PFSK-1 (cell line): ENCODE measurements around the gene TMEM185B.

Experiments used
- POLR2AphosphoS5 ChIP-seq: IDR thresholded peaks from 2 replicates; pipeline ENCODE4 v1.6.1; 2012; ENCODE audit warnings: low read depth, mild to moderate bottlenecking, control low read depth, low read length, moderate library complexity
- REST ChIP-seq, 2 experiments: IDR thresholded peaks; 2 replicates each; pipeline versions ENCODE4 v1.6.1 to v1.8.0; 2011 to 2012; ENCODE audit warnings: low read depth in 2 of 2, low read length in 2 of 2, control low read depth in 1 of 2, inconsistent platforms in 1 of 2, mild to moderate bottlenecking in 1 of 2, moderate library complexity in 1 of 2; ENCODE audit not compliant: insufficient read depth in 1 of 2
- SIN3A ChIP-seq: IDR thresholded peaks from 2 replicates; pipeline ENCODE4 v1.6.1; 2012; ENCODE audit warnings: mild to moderate bottlenecking, low read length, moderate library complexity, borderline replicate concordance; ENCODE audit not compliant: insufficient read depth
- TAF1 ChIP-seq: IDR thresholded peaks from 2 replicates; pipeline ENCODE4 v1.6.1; 2012; ENCODE audit warnings: low read length, control low read depth, borderline replicate concordance; ENCODE audit not compliant: insufficient read depth

- no peak for TF ChIP-seq SIN3A
- TF ChIP-seq TAF1 = no peak
- TF ChIP-seq REST (IDR thresholded peaks at IDR 0.05; ENCODE audit: insufficient read depth in 1 of 2, low read depth in 2 of 2, low read length in 2 of 2) = no peak
- TF ChIP-seq POLR2AphosphoS5 = no peak
Measured at GRCh38 chr2:120243211-120243610, 20.0 kb upstream of the TMEM185B start.
